ENCODE results near the gene MAP2K7.

MAP2K7 gene

DNA sequence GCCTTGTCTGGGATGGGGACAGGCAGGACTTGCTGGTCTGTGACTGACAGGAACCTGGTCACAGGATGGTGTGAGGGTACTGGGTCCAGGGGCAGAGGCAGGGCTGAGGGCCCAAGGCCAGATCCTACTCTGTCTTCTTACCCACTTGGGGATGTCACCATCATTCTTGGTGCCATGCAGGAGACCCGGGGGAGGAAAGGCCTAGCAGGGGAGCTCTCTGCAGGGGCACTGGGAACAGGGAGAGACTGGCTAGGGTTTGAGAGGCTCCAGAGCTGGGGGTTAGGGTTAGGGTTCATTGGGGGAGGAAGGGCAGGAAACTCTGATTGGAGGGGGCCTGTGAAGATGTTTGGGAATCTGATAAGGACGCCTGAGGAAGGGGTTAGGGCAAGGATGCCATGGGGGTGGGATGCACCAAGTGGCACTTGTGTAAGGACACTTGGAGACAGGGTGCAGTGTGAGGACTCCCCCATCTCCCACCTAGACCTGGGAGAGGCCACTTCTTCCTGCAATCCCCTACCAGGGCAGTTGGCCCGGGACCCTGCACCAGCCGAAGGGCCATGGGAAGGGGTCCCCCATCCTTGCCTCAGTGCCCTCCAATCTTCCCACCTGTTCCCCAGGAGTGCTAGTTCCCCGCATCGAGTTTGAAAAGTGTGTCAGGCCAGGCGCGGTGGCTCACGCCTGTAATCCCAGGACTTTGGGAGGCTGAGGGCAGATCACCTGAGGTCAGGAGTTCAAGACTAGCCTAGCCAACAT is 36.4 kb upstream of the MAP2K7 start:
- DNase-seq (ENCODE audit: low read depth in 2 of 2) = no peak

DNA sequence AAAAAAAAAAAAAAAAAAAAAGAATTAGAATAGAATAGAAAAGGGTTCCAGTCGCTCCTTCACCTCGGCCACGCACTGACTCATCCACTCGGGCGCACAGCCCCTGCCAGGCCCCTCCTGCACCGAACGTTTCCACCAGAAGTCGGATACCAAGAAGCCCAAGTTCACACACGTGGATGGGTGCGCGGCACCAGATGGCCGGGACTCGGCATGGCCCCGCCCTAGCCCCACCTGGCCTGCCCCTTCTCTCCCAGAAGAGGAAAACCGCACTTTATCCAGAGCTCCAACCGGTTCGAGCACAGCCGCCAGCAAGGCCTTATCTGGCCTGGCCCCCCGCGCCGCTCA is 35.4 kb upstream of the MAP2K7 start:
- no peak for DNase-seq (ENCODE audit: low read depth in 2 of 2)

DNA sequence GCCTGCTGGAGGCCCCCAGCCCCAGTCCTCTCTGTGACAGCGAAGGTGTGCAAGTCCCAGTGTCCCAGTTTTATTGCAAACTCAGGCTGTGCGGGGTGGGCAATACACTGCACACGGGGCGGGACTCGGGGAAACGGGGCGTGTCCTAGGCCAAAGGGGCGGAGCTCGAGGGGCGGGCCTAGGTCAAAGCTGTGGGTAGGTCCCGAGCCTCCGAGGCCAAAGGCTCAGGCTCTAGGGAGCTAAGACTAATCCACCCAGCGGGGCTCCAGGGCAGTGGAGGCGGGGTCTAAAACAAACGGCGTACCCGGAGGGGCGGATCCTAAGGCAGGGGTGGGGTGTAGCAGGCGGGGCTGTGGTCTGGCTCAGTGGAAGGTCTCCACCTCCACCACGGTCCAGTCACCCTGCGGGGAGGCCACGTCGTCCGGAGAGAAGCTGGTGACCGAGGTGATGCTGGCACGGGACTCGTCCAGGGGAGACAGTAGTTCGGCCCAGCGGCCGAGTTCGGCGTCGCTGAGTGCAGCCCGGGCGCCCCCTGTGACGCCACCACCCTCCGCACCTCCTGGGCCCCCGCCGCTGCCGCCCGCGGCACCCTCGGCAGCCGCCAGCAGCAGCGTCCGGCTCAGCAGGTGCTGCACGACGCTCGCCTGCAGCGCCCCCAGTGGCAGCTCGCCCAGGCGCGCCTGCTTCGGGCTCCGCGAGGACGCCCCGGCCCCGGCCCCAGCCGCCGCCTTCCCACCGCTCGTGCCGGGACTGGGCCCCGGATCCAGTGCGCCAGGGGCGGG is 34.8 kb upstream of the MAP2K7 start:
- no peak for DNase-seq (ENCODE audit: low read depth in 2 of 2)

DNA sequence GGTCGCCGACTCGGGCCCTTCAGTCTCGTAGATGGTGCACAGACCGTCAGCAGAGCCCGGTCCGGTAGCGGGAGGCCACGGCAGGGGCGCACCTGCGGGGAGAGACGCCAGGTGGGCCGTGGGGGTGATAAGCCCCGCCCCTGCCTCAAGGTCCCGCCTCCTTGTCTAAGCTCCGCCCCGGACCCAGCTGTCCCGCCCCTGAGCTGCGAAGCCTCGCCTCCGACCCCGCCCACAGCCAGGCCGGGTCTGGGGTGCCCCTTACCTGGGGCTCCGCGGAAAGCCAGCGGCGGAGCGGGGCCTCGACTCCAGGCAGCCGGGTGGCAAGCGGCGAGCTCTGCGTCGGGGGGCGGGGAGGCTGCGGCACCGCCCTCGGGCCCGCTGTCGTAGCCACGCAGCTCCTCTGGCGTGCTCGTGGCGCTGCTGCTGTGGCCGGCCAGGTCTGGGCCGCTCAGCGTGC is 34.2 kb upstream of the MAP2K7 start:
- DNase-seq (ENCODE audit: low read depth in 2 of 2) = no peak

DNA sequence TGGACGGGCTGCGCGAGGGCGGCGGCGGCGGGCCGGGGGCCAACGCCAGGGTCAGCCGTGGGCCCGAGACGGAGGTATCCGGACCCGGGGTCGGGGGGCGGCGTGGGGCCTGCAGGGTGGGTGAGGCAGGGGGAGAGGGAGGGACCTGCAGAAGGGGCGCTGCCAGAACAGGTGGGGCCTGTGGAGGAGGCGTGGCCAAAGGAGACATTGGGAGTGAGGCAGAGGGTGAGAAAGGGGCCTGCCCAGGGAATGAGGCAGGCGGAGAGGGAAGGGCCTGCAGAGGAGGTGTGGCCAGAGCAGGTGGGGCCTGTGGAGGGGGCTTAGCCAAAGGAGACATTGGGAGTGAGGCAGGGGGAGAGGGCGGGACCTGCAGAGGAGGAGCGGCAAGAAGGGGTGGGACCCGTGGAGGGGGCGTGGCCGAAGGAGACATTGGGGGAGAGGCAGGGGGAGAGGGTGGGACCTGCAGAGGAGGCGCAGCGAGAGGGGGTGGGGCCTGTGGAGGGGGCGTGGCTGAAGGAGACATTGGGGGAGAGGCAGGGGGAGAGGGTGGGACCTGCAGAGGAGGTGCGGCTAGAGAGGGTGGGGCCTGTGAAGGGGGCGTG is 33.7 kb upstream of the MAP2K7 start:
- no peak for DNase-seq (ENCODE audit: low read depth in 2 of 2)

DNA sequence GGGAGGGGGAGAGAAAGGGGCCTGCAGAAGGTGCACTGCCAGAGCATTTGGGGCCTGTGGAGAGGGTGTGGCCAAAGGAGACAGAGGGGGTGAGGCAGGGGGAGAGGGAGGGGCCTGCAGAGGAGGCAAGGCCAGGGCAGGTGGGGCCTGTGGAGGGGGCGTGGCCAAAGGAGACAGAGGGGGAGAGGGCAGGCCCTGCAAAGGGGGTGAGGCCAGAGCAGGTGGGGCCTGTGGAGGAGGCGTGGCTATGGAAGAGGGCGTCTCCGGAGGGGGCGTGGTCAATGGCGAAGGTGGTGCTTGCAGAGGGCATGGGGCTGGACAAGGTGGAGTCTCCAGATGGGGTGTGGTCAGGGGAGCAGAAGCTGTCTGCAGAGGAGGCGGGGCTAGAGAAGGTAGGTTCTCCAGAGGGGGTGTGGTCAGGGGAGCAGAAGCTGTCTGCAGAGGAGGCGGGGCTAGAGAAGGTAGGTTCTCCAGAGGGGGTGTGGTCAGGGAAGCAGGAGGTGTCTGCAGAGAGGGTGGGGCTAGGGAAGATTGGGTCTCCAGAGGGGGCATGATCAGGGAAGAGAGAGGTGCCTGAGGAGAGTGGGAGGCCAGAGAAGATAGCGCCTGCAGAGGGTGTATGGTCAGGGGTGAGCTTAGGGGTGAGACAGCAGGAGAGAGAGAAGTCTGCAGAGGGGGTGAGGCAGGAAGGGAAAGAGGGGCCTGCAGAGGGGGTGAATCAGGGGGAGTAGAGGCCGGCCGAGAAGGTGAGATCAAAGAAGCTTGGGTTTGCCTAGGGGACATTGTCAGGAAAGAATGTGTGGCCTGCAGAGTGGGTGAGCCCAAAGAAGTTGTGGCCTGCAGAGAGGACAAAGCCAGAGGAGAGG is 32.9 kb upstream of the MAP2K7 start:
- no peak for DNase-seq (ENCODE audit: low read depth in 2 of 2)

DNA sequence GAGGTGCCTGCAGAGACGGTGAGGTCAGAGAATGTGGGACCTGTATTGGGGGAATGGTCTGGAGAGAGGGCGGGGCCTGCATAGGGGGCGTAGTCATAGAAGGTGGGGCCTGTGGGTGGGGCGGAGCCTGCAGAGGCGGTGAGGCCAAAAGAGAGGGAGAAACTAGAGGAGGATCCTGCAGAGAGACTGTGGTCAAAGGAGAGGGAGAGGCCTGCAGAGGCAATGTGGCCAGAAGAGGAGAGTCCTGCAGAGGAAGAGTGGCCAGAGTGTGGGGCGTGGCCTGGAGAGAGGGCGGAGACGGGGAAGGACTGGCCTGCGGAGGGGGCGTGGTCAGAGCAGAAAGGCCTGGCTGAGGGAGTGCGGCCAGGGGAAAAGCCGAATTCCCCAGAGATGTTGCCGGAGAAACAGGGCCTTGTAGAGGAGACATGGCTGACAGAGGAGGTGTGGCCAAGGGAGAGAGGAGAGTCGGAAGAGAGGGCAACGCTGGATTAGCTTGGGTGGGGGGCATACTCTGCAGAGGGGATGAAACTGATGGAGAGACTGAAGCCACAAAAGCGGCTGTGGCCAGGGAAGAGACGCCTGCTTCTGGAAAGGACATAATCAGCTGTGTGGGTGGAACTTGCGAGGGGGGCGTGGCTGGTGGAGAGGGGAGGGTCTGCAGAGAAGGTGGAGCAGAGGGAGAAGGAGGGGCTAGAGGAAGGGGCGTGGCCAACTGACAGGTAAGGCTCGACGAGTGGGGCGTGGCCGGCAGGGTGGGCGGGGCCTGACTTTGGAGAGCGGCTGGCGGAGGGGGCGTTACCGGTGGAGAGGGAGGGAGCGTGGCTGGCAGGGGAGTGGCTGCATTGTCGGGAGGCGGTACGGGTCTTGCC is 32.0 kb upstream of the MAP2K7 start:
- peak; percentile 61 to 64 for DNase-seq (ENCODE audit: low read depth in 2 of 2)

DNA sequence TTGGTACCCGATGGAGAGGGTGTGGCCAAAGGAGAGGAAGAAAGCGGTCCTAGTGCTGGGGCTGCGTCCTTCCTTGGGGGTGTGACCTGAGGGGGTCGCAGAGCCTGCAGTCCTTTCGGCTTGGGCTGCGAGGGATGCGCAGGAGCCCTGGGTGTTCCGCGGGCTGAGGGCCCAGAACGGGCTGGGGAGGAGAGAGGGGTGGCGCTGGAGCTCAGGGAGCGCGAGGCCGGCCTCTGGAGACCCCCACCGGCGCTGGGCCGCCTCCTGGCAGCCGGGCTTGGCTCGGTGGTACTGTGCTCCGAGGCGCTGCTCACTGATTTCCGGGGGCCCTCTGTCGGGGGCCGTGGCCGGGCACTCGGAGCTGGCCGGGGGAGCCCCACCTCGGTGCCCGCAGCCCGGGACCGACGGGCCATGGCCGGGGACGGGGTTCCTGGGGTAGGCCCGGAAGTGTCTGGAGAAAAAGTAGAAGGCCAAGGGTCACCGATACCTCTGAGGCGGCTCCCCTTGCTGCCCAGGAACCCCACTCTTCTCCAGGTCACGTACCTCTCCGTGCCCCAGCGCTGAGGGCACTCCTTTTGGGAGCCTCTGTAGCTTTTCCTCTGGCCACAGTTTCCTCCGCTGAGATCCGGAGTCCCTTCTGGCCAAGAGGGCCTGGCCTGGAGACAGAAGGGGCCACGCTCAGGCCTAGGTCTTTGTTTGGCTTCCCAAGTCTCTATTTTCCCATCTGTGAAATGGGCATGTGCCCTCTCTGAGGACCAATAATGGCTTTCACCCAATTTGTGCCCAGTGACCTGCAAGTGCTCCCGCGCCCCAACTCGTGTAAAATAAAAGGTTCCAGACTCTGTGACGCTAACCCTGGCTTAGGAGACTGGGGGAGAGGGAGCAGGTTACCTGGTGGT is 31.1 kb upstream of the MAP2K7 start:
- DNase-seq (ENCODE audit: low read depth in 2 of 2) = no peak

DNA sequence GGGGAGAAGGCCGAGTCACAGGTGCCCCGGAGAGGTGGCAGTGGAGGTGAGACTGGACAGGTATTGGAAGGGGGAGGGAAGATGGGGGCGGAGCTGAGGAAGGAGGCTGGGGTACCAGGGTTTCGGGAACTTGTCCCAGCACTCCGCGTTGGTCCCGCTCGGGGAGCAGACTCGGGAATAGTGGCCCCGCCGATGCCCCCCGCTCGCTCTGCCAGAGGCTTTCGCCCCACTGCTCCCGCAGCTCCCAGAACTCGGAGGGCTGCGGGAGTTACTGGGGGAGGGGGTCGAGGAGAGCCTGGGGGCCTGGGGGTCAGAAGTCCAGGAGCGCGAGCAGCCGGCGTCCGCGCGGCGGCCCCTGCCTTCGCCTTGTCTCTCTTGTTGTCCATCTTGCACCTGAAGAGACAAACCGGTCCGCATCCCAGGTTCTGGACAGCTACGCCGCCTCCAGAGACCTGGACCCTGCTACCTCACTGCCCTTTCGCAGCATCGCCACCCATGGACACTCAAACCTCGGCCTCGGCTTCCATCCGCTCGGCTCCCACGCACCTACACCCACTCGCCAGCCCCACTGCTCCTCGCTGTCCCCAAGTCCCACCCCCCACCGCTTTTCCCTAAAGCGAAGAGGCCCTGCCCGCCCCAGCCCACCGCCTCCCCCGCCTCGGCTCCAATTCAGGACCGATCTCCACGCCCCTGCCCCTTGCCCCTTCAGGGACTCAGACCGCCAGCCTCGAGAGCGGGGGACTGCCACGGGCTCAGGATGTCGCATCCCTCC is 30.2 kb upstream of the MAP2K7 start:
- no peak for DNase-seq (ENCODE audit: low read depth in 2 of 2)

DNA sequence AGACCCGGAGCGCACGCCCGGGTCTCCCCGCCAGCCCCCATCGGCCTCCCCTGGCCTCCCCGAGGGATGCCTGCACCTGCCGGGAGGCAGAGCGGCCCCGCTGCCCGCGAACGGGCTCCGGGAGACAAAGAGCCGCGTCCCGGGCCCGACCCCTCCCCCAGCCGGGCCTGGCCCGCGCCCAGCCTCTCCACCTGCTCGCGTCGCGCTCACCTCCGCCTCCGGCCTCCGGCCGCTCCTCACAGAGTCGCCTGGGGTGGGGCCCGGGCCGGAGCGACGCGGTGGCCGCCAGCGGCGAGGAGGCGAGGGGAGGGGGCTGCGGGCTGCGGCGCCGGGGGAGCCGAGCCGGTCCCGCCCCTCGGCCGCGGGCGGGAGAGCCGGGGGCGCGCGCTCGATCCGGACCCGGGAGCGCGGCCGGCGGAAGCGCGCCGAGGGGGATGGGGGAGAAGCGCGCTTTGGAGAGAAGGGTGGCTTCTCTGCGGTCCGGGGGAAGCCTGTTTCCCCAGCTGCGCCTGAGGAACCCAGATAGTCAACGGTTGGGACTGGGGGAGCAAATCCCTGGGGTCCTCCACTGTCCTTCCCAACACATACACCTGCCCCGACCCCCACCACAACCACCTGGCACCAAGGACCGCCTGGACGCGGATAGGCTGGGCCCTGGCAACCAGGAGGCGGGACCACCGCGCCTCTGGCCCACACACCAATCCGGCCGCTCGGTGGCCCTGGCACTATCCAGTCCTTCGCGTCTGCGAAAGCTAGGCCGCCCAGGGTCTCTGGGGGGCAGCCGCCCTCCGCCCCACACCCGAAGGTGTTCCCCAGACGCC is 29.4 kb upstream of the MAP2K7 start, which contains the start of gene PRR36:
Gene PRR36, minus strand, starts transcription at position 315 of the 821 bp plus-strand sequence. CDS start 701 bp downstream, outside the sequence.
- no peak for DNase-seq (ENCODE audit: low read depth in 2 of 2)

DNA sequence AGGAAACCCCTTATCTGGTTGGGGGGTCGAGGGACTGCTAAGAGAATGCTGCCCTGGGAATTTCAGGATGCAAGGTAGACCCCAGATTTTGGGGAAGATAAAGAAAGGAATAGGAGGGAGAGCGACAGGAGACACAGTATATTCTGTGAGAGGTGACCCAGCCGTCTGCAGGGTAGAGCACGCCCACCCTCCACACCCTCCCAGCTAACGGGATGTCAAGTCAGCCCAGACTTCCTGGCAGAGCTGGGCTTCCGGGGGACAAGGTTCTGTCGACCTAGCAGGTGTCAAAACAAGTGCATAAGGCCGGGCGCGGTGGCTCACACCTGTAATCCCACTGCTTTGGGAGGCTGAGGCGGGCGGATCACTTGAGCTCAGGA is 28.8 kb upstream of the MAP2K7 start:
- no peak for DNase-seq (ENCODE audit: low read depth in 2 of 2)

DNA sequence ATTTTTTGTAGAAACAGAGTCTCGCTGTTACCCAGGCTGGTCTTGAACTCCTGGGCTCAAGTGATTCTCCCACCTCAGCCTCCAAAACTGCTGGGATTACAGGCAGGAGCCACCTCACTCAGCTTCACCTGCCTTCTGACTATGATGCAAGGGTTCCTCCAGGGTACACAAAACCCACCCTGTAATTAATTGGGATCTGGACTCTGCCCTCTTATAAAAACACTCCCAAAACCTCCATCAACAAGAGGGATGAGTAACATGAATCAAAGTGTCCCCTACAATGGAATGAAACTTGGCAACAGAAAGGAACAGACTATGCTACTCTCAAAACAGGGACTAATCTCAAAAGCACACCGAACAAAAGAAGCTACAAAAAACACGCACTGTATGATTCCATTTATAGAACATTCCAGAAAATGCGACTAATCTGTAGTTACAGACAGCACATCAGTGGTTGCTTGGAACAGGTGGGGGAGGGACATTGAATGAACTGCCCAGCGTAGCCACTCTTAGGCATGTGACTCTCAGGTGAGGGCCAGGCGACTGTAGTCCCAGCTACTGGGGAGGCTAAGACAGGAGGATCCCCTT is 26.3 kb upstream of the MAP2K7 start:
- DNase-seq (ENCODE audit: low read depth in 2 of 2) = no peak

DNA sequence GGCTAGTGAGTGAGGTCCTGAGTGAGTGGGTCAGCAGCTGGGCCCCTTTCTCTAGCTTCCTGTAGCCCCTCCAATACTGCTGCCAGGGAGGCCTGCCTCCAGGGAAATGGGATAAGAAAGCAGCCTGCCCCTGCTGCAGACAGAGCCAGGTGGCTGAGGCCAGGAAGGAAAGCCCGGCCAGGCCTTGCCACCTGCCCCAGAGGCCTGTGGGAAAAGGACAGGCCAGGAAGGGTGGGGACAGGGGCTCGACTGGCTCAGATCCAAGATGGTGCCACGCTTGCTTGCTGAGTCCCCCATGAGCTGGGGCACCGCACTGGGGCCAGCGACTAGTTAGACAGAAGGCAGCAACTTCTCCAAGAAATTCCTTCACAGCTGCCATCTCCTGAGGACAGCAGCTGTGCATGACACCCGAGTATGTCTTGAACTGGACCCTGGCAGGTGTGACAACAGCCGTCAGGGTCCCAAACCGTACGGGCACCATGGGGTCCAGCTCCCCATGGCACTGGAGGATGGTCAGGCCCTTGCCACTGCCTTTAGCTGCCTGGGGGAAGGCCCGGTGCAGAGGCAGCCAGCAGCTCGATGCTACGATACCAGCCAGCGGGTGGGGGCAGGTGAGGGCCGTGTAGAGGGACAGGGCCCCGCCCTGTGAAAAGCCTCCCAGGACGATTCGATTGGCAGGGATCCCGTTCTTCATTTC is 24.4 kb upstream of the MAP2K7 start:
- DNase-seq (ENCODE audit: low read depth in 2 of 2) = no peak

DNA sequence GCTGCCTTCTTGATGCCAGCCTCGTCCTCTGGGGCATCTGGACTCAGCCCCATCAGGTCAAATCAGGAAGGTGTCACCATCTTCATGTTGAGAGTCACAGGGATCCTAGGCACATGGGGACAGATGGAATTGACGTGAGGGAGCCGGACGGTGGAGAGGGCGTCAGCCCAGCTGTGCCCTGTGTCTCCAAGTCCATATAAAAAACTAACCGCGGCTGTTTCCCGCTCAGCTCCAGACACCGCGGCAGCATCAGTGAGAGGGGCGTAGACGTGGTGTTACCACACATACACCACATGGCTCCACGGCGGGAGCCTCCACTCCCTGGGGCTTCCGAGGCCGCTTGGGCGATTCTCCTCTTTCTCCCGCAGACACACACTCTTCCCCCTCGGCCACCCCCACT is 23.8 kb upstream of the MAP2K7 start:
- no peak for DNase-seq (ENCODE audit: low read depth in 2 of 2)

DNA sequence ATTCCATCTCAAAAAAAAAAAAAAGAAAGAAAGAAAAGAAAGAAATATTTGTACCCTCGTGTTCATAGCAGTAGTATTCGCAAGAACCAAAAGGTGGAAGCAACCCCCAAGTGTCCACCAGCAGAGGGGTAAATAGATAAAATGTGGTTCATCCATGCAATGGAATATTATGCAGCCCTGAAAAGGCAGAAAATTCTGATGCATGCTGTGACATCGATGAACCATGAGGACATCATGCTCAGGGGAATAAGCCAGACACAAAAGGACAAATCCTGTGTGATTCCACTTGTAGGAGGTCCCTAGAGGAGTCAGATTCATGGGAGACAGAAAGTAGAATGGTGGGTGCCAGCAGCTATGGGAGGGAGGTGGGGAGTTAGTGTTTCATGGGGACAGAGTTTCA is 21.8 kb upstream of the MAP2K7 start:
- no peak for DNase-seq (ENCODE audit: low read depth in 2 of 2)

DNA sequence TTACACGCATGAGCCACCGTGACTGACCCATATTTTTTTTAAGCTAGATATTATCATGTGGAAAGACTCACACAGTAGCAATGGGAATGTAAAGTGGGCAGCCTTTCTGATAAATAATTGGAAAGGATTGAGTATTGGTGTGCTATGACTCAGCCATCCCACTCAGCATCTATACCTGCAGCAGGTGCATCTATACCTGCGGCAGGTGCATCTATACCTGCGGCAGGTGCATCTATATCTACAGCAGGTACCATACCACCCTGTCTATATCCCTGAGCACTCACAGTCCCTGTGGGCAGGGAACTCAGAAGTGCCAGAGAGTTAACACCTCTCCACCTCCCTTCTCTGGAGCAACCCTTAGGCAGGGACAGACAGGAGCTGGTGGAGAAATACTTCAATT is 20.6 kb upstream of the MAP2K7 start:
- DNase-seq (ENCODE audit: low read depth in 2 of 2) = no peak

Data from fibroblast of skin of left quadriceps (primary cell).